ENCODE results near the gene USP13. TPM values are rescaled to one million over a fixed set of nuclear protein-coding genes. Genes with fewer than 3 reads are reported as not detected.

Gene USP13
- total and polyA plus RNA-seq, 2 of the 13 experiments (the other 11 are each of a cell fraction or from before 2014, with no cell fraction given) = 15.9 to 36.7 TPM

- TF ChIP-seq SMARCC2 (IDR thresholded peaks at IDR 0.05) (no peak), ZNF839 (CRISPR knock-in tag; IDR thresholded peaks at IDR 0.05; ENCODE audit: borderline replicate concordance) (no peak), KAT8 (CRISPR knock-in tag; IDR thresholded peaks at IDR 0.05) (no peak), ZNF143 (CRISPR knock-in tag; IDR thresholded peaks at IDR 0.05) (peak; percentile 64), HMG20B (CRISPR knock-in tag; conservative IDR thresholded peaks at IDR 0.05) (no peak), ZNF737 (CRISPR knock-in tag; IDR thresholded peaks at IDR 0.05; ENCODE audit: borderline replicate concordance) (no peak), ZNF251 (CRISPR knock-in tag; IDR thresholded peaks at IDR 0.05) (no peak), DRAP1 (CRISPR knock-in tag; IDR thresholded peaks at IDR 0.05) (peak; percentile 48; the same call in 1 of the 2 replicates), ARID5B (CRISPR knock-in tag; IDR thresholded peaks at IDR 0.05) (peak; percentile 89), PCBP1 (IDR thresholded peaks at IDR 0.05; ENCODE audit: borderline replicate concordance, low read depth, low read length) (no peak), PHB2 (IDR thresholded peaks at IDR 0.05; ENCODE audit: partially characterized antibody) (no peak), PCBP2 (optimal IDR thresholded peaks at IDR 0.05; ENCODE audit: low read depth, low read length, poor library complexity, severe bottlenecking) (no peak), CC2D1A (CRISPR knock-in tag; IDR thresholded peaks at IDR 0.05) (no peak), HOMEZ (CRISPR knock-in tag; IDR thresholded peaks at IDR 0.05; ENCODE audit: low read depth) (peak; percentile 80; the same call in 1 of the 2 replicates), CHD4 (IDR thresholded peaks at IDR 0.05; ENCODE audit: borderline replicate concordance, low read length) (no peak), ZNF20 (CRISPR knock-in tag; IDR thresholded peaks at IDR 0.05) (no peak), ZNF224 (CRISPR knock-in tag; IDR thresholded peaks at IDR 0.05) (no peak), POLR2A (IDR thresholded peaks at IDR 0.05; ENCODE audit: insufficient read depth in 1 of 2, low read depth in 2 of 2, low read length in 2 of 2) (no peak), NCOA2 (CRISPR knock-in tag; IDR thresholded peaks at IDR 0.05) (peak; percentile 76), ATAD3A (CRISPR knock-in tag; IDR thresholded peaks at IDR 0.05) (no peak), ZNF576 (CRISPR knock-in tag; IDR thresholded peaks at IDR 0.05) (no peak), RELA (CRISPR knock-in tag; IDR thresholded peaks at IDR 0.05) (no peak), GZF1 (CRISPR knock-in tag; IDR thresholded peaks at IDR 0.05) (no peak), HNRNPL (IDR thresholded peaks at IDR 0.05; ENCODE audit: low read depth, low read length) (no peak)
- TF ChIP-seq, protein P1, sequence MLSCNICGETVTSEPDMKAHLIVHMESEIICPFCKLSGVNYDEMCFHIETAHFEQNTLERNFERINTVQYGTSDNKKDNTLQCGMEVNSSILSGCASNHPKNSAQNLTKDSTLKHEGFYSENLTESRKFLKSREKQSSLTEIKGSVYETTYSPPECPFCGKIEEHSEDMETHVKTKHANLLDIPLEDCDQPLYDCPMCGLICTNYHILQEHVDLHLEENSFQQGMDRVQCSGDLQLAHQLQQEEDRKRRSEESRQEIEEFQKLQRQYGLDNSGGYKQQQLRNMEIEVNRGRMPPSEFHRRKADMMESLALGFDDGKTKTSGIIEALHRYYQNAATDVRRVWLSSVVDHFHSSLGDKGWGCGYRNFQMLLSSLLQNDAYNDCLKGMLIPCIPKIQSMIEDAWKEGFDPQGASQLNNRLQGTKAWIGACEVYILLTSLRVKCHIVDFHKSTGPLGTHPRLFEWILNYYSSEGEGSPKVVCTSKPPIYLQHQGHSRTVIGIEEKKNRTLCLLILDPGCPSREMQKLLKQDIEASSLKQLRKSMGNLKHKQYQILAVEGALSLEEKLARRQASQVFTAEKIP (CRISPR knock-in tag; IDR thresholded peaks at IDR 0.05; ENCODE audit: borderline replicate concordance) = no peak
These were observed 80.0 kb downstream of the USP13 start (continued) for GRCh38 chr3:179732661-179733348.

All from HepG2 (cell line).